ENCODE results near the gene NEUROG1.
"Not testable (repeated sequence)": the region's sequence is repeated elsewhere in the genome, so short reads cannot be mapped to it uniquely, and the experiment has no call there.

The NEUROG1 gene

DNA sequence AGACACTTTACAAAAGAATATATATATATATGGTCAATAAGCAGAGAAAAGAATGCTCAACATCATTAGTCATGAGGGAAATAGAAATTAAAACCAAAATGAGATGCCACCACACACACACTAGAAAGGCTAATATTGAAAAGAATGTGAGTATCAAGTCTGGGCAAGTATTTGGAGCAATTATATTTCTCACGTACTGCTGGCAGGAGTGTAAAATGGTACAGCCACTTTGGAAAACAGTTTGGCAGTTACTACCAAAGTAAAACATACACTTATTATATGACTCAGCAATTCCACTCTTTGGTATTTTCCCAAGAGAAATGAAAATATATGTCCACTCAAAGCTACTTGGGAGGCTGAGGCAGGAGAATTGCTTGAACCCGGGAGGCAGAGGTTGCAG is 29.8 kb downstream of the NEUROG1 start:
- TF ChIP-seq, protein P1, sequence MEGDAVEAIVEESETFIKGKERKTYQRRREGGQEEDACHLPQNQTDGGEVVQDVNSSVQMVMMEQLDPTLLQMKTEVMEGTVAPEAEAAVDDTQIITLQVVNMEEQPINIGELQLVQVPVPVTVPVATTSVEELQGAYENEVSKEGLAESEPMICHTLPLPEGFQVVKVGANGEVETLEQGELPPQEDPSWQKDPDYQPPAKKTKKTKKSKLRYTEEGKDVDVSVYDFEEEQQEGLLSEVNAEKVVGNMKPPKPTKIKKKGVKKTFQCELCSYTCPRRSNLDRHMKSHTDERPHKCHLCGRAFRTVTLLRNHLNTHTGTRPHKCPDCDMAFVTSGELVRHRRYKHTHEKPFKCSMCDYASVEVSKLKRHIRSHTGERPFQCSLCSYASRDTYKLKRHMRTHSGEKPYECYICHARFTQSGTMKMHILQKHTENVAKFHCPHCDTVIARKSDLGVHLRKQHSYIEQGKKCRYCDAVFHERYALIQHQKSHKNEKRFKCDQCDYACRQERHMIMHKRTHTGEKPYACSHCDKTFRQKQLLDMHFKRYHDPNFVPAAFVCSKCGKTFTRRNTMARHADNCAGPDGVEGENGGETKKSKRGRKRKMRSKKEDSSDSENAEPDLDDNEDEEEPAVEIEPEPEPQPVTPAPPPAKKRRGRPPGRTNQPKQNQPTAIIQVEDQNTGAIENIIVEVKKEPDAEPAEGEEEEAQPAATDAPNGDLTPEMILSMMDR (conservative IDR thresholded peaks at IDR 0.05; ENCODE audit: low read depth, low read length): no peak
- peak; percentile 24 for DNase-seq (ENCODE audit: low read depth)
- H3K4me3 ChIP-seq (ENCODE audit: low read length): no peak overlapping the region

DNA sequence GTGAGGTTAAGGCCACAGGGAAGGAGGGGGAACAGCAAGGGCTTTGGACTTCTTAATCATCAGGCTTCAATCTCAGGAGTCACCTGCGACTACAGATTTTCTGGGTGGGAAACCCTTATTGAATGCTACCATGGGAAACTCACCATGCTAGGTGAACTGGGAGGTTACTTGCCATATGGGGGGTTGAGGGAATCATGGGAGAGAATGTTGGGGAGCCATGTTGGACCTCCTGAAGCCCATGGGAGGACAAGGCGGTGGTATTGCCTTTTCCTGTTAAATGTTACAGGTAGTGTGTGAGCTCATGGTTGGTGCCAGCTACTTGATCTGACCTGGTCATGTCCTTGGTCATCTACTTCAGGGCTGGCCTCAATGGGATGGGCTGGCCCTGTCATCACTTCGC is 31.4 kb downstream of the NEUROG1 start:
- no peak for DNase-seq (ENCODE audit: low read depth)
- TF ChIP-seq, protein P1 (conservative IDR thresholded peaks at IDR 0.05; ENCODE audit: low read depth, low read length): no peak
- H3K4me3 ChIP-seq (ENCODE audit: low read length): no peak overlapping the region

DNA sequence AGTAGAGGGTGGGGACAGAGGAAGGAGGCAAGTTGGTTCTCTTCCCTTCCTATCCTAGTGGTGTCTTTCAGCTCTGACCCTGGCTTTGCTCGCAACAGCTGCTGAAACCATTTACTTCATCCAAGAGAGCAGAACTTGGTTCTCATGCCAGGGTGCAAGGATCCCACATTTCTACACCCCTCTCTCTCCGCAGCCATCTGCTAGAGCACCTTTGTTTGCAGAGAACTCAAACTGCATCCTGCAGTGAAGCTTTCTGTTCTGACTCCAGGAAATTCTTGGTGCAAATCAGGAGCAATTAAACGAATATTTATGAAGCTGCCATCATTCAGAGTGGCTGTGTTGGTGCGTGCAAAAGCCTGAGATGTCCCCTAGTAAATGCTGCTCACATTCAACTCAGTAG is 31.9 kb downstream of the NEUROG1 start:
- no peak overlapping the region for H3K4me3 ChIP-seq (ENCODE audit: low read length)
- no peak for DNase-seq (ENCODE audit: low read depth)
- TF ChIP-seq, protein P1 (conservative IDR thresholded peaks at IDR 0.05; ENCODE audit: low read depth, low read length): no peak

DNA sequence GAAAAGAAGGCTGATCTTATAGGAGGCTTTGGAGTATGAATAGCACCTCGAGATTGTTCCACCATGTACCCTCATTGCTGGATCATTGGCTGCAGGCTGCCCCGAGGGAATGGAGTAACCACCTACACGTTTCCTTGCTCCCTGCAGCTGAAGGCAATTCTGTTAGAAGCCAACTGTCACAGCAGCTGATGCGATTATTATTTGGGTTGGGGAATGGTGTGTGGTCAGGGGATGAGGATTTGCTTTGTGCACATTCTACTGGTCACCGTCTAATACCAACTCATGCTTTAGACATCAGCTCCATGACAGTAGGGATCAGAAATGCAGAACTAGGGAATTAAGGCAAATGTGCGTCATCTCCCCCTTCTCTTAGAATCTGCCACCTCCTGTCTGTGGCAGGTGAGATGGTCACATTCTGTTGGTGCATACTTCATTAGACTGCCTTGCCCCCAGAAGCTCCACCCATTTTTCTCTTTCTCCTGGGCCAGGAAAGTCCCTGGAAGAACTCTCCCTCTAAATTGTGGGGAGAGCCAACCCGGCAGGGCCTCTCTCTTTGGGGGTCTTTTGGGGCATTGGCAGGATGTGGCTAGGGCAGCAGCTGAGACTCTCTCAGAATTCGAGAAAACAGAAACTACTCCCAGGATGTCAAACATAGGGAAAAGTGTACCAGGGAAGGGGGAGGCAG is 32.8 kb downstream of the NEUROG1 start:
- H3K4me3 ChIP-seq (ENCODE audit: low read length): no peak overlapping the region
- DNase-seq (ENCODE audit: low read depth): no peak
- TF ChIP-seq, protein P1 (conservative IDR thresholded peaks at IDR 0.05; ENCODE audit: low read depth, low read length): no peak

DNA sequence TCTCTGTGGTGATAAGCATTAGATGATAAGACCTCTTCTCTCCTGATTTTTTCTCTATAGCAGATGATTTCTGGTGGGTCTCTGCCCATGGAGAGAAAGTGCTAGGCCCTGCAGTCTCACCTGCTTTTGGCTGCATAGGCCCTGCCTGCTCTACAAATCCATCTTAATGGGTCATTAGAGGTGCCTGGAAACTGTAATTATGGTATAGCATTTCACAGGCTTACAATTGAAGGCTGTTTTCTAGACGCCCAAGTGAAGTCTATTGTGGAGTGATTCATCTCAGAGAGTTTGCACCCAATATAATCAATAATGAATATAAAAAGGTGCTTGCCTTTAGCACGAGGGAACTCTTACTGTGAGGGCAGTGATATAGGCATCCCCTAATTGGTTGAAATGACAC is 33.8 kb downstream of the NEUROG1 start:
- TF ChIP-seq, protein P1 (conservative IDR thresholded peaks at IDR 0.05; ENCODE audit: low read depth, low read length): no peak
- DNase-seq (ENCODE audit: low read depth): no peak
- H3K4me3 ChIP-seq (ENCODE audit: low read length): no peak overlapping the region

DNA sequence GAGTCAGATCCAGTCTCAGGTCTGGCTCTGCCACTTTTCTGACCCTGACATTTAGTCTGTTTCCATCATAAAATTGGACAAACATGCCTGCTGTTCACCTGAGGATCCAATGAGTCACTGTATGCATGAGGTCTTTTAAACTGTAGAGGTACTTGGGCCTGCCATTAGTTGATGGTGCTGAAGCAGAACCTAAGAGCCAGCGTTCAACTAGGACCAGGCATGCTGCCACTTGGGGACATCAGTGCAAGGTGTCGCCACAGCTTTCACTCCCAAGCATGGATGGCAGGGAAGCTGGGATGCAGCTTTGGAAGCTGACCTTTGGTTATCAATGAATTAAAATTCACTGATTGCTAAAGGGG is 37.1 kb downstream of the NEUROG1 start:
- no peak overlapping the region for H3K4me3 ChIP-seq (ENCODE audit: low read length)
- TF ChIP-seq, protein P1 (conservative IDR thresholded peaks at IDR 0.05; ENCODE audit: low read depth, low read length): no peak
- DNase-seq (ENCODE audit: low read depth): no peak

DNA sequence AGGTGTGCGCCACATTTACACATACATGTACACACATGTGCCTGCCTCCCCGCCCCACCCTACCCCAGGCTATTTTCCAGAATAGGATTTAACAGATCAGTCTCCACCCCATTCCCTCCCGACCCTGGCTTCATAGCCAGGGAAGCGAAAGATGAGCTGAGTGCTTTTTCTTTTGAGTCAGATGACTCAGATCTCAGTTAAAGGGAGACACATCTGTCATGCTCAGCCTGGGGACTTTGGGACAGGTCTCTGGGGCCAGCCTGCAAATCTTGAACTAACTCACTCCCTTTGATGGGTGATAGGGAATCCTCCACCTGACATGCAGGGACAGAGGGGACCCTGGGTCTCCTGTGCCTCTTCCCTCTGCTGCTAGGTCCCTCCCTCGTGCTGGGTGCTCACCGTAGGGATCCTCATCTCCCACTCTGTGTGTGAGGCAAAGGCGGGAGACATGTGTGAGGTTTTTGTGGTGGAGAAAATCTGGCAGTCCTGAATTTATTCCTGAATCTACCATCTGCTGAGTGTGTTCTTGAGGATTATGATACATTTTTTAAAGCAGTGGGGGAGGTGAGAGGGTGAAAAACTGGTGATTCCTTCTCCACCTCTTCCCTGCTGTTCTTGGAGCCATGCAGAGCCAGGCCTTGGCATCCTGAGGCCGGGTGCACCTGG is 37.7 kb downstream of the NEUROG1 start:
- no peak for DNase-seq (ENCODE audit: low read depth)
- TF ChIP-seq, protein P1 (conservative IDR thresholded peaks at IDR 0.05; ENCODE audit: low read depth, low read length): no peak
- H3K4me3 ChIP-seq (ENCODE audit: low read length): no peak overlapping the region

DNA sequence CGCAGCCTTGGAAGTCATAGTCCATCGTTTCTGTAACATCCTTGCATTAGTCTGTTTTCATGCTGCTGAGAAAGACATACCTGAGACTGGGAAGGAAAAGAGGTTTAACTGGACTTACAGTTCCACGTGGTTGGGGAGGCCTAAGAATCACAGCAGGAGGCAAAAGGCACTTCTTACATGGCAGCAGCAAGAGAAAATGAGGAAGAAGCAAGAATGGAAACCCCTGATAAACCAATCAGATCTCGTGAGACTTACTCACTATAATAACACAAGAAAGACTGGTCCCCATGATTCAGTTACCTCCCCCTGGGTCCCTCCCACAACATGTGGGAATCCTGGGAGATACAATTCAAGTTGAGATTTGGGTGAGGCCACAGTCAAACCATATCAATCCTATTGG is 40.2 kb downstream of the NEUROG1 start:
- H3K4me3 ChIP-seq (ENCODE audit: low read length); DNase-seq (ENCODE audit: low read depth): not testable (repeated sequence)

Measured in retinal pigment epithelial cell (primary cell).